ENCODE measurements around the gene FBRSL1. TPM values are rescaled to one million over a fixed set of nuclear protein-coding genes. Genes with fewer than 3 reads are reported as not detected.

FBRSL1 gene
- total RNA-seq, 1 donor from 2014 or later: 30.5 TPM

DNA sequence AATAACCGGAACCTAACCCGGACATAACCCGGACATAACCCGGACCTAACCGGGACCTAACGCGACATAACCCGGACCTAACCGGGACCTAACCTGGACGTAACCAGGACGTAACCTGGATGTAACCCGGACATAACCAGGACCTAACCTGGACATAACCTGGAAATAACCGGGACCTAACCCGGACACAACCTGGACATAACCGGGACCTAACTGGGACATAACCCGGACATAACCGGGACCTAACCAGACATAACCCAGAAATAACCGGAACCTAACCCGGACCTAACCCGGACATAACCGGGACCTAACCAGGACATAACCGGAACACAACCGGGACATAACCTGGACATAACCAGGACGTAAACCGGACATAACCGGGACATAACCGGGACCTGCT lies 6.7 kb upstream of the FBRSL1 start:
- no peak for DNase-seq (ENCODE audit: low spot score)

DNA sequence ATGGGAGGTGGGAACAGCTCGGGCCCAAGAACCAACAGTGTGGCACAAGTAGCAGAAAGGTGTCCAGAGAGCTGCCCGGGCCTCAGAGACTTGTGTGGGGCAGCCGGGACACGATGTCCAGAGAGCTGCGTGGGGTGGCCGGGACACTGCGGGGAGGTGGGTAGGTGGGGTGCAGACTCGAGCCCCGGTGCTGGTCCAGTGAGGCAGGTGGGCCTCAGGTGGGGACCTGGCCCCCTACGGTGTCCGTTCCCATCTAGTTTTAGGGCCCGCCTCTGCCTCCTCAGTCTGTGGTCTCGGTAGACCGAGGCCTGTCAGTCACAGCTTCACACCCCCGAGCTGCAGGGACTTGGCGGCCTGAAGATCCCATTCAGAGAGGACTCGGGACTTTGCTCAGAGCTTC lies 6.3 kb upstream of the FBRSL1 start:
- DNase-seq (ENCODE audit: low spot score): no peak

DNA sequence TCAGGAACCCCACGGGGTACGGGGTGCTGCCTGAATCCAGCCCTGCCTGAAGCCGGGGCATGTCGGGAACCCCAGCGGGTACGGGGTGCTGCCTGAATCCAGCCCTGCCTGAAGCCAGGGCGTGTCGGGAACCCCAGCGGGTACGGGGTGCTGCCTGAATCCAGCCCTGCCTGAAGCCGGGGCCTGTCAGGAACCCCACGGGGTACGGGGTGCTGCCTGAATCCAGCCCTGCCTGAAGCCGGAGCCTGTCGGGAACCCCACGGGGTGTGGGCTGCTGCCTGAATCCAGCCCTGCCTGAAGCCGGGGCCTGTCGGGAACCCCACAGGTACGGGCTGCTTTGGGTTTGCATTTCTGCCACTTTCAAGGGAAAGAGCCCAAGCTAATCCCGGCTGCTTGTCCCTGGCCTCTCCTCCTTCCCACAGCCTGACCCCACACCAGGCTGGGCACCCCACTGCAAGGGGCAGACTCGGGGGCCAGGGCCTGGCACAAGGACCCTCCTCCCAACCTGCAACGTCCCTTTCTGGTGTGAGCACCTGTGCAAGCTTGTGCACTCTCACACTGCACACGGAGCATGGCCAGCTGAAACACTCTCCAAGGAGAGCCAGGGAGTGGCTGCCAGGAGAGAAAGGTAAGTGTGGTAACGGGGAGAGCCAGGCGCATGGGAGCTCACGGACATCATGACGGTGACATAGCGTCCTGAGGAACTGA lies 5.6 kb upstream of the FBRSL1 start:
- no peak for DNase-seq (ENCODE audit: low spot score)

DNA sequence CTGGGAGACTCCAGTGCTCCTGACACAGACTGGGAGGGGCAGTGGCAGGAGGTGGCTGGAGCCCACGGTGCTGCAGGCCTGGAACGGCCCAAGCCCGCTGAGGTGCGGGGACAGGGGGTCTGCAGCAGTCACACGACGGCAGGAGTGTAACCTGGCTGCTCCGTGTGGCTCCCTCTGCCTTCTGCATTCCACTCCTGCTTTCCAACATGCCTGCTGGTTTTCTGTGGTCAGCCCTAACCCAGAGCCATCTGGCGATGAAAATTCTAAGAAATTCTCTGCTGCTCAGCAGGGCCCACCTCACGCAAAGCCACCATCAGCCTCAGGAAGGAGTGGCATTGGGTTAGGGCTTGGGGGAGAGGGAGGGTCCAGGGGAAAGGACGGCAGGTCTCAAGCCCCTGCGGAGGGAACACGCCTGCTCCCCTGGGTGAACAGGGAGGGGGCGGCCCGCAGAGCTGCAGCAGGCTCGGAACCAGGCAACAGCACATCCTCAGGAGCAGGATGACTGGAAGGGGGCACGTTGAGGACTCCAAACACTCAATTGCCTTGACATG lies 5.0 kb upstream of the FBRSL1 start:
- no peak for DNase-seq (ENCODE audit: low spot score)

DNA sequence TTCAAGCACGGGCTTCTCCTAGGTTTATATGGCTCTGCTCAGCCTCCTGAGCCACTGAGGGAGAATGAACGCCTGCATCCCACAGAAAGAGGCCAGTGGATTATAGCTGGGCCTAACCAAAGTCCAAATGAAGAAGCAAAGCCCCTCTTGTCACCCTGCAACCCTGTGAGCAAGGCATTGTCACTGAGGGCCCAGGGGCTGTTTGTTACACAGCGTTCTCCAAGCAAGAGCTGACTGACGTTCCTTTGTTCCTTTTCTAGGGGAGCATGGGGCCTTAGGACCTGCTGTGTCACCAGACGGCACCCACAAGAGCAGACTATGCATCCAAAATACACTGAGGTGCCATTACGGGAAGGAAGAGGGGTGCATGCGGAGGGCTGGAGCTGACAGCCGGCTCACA lies 4.3 kb upstream of the FBRSL1 start:
- DNase-seq (ENCODE audit: low spot score): no peak

DNA sequence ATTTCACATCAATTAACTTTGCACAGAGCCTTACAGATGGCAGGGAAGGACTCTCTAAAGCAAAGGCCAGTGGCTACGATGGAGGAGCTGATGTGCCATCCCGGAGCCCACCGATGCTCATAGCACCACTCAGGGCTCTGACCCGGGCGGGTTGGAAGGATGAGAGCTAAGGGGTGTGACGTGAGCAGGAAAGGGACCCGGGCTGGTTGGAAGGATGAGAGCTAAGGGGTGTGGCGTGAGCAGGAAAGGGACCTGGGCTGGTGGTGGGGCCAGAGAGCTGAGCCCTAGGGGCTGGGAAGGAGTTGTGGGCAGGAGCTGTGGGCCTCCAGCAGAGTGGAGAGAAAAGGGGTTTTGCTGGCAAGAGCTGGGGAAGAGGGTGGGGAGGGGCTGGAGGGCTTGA lies 3.8 kb upstream of the FBRSL1 start:
- no peak for DNase-seq (ENCODE audit: low spot score)

DNA sequence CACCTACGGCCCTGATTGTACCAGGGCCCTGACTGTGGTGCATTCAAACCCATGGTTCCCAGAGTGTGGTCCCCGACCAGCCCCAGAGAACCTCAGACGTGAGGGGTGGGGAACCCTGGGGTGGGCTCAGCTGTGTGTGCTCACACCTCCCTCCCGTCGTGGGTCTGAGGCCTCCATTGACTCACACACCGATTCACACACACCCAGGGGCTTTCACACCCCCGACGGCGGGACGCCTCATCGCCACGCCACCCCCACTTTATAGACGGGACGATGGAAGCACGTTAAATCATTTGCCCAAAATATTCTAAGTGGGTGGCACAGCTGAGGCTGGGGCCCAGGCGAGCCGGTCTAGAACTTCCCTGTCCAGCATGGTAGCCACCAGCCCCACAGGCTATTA lies 3.4 kb upstream of the FBRSL1 start:
- no peak for DNase-seq (ENCODE audit: low spot score)

DNA sequence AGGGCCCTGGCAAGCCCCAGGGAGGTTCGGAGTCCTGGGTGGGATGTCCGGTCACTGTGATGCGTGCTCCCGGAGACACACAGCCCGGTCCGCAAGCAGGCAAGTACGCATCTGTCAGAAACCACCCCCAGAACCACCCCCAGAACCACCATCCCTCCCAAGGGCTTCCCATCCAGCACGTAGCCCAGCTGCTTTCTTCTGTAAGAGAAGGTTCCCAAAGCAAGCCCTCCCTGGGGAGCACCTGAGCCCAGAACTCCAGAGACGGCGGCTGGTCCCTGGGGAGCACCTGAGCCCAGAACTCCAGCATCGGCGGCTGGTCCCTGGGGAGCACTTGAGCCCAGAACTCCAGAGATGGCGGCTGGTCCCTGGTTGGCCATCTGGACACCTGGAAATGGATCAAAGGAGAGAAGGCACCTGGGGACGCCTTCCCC lies 2.6 kb upstream of the FBRSL1 start:
- no peak for DNase-seq (ENCODE audit: low spot score)

DNA sequence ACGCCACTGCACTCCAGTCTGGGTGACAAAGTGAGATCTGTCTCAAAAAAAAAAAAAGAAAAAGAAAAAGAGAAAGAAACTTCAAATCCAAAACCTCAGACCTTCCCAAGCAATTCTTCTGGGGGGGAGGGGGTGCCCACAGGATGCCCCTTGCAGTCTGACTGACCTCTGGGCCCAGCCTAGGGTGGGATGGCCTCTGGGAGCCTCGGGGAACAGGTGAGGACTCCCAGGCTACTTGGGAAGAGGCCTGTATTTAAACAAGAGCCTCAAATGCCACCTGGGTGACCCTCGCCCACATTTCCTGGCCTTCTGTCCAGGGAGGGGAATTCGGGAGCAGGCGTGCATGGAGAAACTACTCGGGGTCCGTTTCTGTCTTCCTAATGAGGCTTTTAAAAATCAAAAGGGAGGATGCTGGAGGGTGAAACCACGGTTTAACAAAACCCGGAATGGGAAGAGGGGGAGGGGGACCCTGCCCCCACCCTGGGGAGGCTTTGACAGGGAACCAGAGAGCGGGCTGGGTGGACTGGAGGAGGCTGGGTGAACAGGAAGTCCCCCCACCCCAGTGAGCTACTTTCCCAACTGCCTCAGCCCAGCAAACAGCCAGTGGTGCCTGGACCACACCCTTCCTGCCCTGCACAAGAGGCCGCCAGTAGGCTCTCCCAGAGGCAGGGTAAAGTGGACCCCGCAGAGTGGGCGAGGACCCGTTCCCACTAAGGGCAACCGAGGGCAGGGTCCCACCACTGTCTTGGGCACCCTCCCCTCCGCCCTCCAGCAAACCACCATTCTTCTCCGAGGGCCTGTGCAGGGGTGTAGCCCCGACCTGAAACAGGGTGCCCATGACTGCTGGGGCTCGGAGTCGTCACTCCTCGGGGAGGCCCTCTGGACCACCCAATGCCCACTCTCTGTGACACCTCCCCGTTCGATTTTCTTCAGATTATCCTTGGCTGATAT lies 1.5 kb upstream of the FBRSL1 start:
- no peak for DNase-seq (ENCODE audit: low spot score)

DNA sequence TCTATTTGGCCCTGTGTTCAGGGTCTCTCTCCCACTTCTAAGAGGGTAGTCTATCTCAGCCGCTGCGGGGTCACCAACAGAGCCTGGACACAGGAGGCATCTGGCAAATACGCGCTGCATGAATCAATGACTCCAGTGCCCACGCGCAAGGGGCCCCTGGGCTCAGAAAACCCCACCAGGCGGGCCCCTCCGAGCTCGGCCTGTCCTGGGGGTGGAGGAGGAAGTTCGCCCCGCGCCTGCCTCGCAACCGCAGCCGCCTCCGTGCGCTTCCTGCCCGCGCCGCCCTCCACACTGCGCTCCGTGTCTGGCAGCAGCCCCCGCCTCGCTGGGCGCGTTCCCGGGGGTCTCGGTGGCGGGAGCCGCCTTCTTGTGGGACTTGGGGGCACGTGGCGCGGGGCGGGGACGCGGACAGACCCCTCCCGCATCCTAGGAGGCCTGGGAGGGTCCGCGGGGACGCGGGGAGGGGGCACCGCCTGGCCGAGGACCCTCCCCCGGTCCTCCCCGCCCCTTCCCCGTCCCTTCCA lies 811 bp upstream of the FBRSL1 start:
- DNase-seq (ENCODE audit: low spot score): no peak

DNA sequence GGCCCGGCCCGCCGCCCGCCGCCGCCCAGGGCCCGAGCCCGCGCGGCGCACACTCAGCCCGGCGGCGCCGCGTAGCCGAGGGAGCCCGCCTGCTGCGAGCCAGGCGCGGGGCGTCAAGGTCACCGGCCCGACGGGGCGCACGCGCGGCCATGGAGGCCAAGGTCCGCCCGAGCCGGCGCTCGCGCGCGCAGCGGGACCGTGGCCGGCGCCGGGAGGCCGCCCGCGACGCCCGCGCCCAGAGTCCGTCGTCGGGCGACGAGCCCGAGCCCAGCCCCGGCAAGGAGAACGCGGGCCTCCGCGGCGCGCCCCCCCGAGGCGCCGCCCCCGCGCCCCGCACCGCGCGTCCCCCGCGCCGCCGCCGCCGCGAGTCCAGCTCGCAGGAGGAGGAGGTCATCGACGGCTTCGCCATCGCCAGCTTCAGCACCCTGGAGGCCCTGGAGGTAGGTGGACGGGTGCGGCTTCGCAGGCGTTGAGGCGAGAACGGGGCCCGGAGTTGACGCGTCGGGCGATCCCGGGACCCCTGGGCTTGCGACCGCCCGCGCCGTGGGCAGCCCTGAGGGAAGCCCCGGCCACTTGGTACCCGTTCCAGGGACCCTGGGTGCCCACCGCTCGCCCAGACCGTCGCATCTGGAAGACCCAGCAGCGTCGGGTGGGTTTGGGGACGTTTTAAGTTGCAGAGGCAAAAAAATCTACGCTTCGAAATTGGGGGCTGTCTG lies 629 bp downstream of the FBRSL1 start:
- no peak for DNase-seq (ENCODE audit: low spot score)

DNA sequence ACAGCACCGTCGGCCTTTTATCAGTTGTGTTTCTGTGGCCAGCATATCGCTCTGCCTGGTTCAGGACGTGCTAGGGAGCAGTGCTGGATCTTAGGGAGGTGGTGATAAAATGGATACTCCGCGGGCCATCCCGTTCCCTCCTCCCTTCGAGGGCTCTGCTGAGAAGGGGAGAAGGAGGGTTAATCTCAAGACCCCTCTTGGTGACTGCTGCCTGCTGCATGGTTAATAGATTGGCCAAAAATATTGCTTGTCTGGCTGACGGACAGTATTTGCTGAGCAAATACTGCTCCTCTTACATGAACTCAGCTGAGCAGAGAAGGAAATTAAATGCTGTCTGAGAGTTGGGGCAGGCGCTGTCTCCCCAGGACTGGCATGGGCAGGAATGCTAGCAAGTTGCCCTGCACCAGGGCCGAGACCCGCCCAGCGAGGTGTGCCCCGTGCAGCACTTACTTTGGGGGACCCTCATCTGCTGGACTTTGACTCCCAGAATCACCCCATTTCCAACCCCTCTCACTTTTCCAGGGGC lies 1.2 kb downstream of the FBRSL1 start:
- DNase-seq (ENCODE audit: low spot score): no peak

DNA sequence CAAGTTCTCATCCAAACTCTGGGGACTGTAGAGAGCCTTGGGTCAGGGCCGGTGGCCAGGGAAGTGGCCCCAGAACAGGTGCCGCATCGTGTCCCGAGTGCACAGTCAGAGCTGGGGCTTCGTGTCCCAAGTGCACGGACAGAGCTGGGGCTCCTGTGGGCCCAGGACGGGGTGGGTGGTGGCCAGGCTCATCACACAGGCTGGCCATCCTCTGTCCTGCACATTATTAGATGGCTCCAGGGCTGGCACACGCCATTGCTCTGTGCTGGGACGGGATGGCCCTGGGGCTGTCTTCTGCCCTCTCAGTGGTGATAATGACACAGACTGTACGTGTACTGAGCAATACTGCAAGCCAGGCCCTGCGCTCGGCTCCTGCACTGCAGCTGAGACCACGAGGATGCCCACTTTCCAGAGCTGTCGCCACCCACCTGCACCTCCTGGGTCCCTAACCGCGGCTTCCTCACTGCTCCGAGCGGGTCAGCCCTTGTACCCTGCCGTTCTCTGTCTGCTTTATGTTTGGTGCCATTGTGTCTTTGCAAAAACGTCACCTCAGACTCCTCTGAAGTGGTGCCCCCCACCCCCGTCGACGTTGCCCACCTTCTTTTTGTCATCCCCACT lies 1.9 kb downstream of the FBRSL1 start:
- no peak for DNase-seq (ENCODE audit: low spot score)

DNA sequence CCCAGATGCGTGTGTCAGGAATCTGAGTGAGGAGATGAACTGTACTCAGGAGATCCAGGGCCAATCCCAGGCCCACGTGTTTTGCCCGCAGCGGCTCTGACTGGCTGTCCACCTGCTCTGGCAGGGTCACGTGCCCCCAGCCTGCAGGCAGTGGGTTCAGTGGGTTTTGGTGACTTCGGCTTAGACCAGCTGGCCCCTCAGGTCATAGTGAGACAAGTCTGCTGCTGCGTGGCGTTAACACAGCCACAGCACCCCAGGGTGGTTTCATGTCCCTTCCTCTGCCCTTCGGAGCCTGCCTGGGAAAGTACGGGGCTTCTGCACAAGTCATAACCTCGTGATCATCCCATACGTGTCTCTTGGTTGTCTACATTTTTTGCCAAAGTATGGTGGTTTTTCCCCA lies 2.6 kb downstream of the FBRSL1 start:
- no peak for DNase-seq (ENCODE audit: low spot score)

DNA sequence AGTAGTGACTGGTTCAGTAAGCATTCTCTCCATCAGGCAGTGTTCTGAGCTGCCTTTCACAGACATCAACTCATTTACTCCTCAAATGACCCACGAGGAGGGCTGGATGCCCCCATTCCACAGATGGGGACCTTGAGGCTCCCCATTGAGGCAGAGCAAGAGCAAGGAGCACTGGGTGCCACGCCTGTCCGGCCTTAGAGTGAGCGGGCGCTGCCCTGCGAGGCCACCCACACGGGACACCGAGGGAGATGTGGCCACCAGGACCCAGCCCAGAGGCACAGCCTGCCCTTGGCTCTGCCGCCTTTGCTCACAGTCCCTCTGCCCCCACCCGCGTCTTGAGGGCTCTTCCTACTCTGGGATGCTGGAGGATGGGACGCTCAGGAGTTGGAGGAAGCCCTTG lies 3.0 kb downstream of the FBRSL1 start:
- DNase-seq (ENCODE audit: low spot score): no peak

DNA sequence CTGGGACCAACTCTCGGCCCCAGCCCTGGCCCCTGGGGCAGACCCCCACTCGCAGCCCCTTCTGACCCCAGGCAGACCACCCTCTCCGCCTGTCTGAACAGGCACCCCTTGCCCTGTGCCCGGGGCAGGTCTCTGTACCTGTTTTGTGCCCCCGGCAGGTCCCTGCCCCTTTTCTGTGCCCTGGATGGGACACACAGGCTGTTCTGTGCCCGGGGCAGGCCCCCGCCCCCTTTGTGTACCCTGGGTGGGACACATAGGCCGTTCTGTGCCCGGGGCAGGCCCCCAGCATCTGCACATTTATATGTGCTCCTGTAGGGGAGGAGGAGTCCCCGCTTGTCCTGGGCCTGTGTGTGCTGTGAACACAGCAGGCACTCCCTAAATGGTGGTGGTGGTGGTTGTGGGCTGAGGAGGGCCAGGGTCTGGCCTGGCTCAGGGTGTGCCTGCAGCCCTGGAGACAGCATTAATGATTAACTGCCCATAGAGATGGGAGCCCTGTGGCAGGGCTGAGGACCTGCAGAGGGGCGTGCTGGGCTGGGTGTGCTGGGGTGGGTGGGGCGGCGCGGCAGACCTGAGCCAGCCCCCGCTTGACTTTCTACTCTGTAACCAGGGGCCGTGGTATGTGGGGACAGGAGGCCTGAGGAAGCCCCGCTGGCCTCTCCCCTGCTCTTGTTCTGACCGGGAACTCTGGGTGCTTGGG lies 3.7 kb downstream of the FBRSL1 start:
- no peak for DNase-seq (ENCODE audit: low spot score)

DNA sequence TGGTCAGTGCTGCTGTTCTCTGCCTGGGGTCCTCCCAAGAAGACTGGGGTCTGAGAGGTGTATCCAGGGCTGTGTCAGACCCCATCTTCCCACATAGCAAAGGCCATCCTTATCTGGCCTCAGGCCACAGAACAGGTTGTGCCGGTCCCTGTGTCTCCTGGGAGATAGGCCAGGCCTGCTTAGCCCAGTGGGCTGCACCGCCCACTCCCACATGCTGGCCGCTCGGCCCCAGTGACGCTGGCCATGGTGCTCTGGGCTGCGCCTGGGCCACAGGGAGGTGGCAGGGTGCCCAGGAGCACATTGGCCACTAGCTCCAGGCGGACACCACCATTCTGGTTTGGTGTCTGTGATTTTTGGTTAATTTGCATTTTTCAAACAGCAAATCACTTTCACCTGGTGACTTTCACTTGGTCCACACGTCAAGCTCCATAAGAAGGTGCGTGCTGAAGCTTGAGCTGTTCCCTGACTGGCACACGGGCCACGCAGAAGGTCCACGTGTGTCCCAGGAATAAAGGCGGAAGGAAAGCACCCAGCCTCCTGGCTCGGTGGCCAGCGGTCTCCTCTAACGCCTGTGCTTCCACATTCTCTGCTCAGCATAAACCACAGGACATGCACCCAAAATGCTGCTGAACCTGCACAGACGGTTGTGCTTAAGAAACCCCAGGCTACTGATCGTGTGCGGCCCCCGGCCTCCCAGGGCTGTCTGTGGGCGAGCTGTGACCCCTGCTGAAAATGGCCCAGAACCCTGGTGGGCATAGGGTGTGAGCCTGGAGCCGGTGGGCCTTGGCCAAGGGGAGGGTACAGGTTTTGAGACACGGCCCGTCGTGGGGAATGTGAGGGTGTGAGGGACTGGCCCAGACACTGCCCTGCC lies 4.6 kb downstream of the FBRSL1 start:
- DNase-seq (ENCODE audit: low spot score): no peak

DNA sequence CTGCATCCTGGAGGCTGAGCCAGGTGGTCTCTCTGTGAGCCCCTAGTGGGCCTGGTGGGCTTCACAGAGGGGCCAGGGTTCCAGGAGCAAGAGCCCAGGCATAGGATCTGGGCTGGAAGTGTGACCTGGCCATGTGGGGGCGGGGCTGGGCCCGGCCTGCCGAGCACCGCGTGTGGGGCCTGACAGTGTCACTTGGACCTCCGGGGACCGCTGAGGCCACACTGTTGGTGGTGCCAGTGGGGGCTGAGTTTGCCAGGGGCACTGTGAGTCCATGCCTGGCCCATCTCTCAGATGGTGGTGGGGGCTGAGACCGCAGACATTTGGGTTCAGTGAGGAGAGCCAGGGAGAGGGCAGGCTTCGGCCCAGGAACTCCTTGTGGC lies 5.2 kb downstream of the FBRSL1 start:
- no peak for DNase-seq (ENCODE audit: low spot score)

Measured in mesenteric fat pad (tissue), 1 donor.